Loucy (cell line): ENCODE results near the gene PRR5L.

Experiments
- H2AFZ ChIP-seq: fragments of 200-600 bp; sonication (generic); 2 replicates; pipeline ENCODE4 v1.6.0; 2016; ENCODE audit warnings: antibody characterized with exemption, mild to moderate bottlenecking, low read length, moderate library complexity
- H3F3A ChIP-seq: fragments of 200-600 bp; 2 replicates; pipeline ENCODE4 v1.6.0; 2016; ENCODE audit warnings: antibody characterized with exemption, low read depth, mild to moderate bottlenecking
- H3K27me3 ChIP-seq: fragments of 200-600 bp; sonication (generic); 2 replicates; pipeline ENCODE4 v1.6.1; 2014; ENCODE audit warnings: low read length, mild to moderate bottlenecking; ENCODE audit not compliant: insufficient read depth, poor library complexity, severe bottlenecking
- H3K36me3 ChIP-seq: fragments of 200-600 bp; sonication (generic); 2 replicates; pipeline ENCODE4 v1.6.1; 2016; ENCODE audit warnings: low read length; ENCODE audit not compliant: insufficient read depth
- H3K4me1 ChIP-seq: fragments of 200-600 bp; sonication (generic); 2 replicates; pipeline ENCODE4 v1.5.1; 2014; ENCODE audit warnings: low read length, mild to moderate bottlenecking; ENCODE audit not compliant: insufficient read depth, poor library complexity, severe bottlenecking
- H3K4me2 ChIP-seq: fragments of 200-600 bp; sonication (generic); 2 replicates; pipeline ENCODE4 v1.6.0; 2014; ENCODE audit warnings: antibody characterized with exemption, low read length, low read depth, mild to moderate bottlenecking; ENCODE audit not compliant: poor library complexity, severe bottlenecking
- H3K4me3 ChIP-seq: fragments of 200-600 bp; sonication (generic); 2 replicates; pipeline ENCODE4 v1.5.1; 2014; ENCODE audit warnings: low read length, mild to moderate bottlenecking, mixed read lengths; ENCODE audit not compliant: poor library complexity, severe bottlenecking
- H3K79me2 ChIP-seq: fragments of 200-600 bp; sonication (generic); 2 replicates; pipeline ENCODE4 v1.6.1; 2014; ENCODE audit warnings: low read length; ENCODE audit not compliant: insufficient read depth
- H3K9ac ChIP-seq: fragments of 200-600 bp; sonication (generic); 2 replicates; pipeline ENCODE4 v1.6.0; 2014; ENCODE audit warnings: mild to moderate bottlenecking, low read depth, low read length, moderate library complexity; ENCODE audit not compliant: poor library complexity, severe bottlenecking
- H3K9me2 ChIP-seq: fragments of 200-600 bp; sonication (generic); replicated peaks from 2 replicates; pipeline ENCODE4 v1.6.1; 2016; ENCODE audit warnings: low read depth, low read length, mixed read lengths
- H3K9me3 ChIP-seq: fragments of 200-600 bp; sonication (generic); 2 replicates; pipeline ENCODE4 v1.6.1; 2014; ENCODE audit warnings: mild to moderate bottlenecking, antibody characterized with exemption, low read length, low read depth; ENCODE audit not compliant: insufficient read depth
- H4K20me1 ChIP-seq: fragments of 200-600 bp; sonication (generic); 2 replicates; pipeline ENCODE4 v1.6.0; 2014; ENCODE audit warnings: antibody characterized with exemption, low read length, mild to moderate bottlenecking; ENCODE audit not compliant: insufficient read depth, poor library complexity, severe bottlenecking
- EZH2phosphoT487 ChIP-seq: fragments of 200-600 bp; IDR thresholded peaks from 2 replicates; pipeline ENCODE4 v1.6.1; 2018; ENCODE audit warnings: antibody characterized with exemption, mild to moderate bottlenecking, moderate library complexity, borderline replicate concordance
- TF ChIP-seq, protein P1 (sequence below): fragments of 200-600 bp; sonication (generic); conservative IDR thresholded peaks from 2 replicates; pipeline ENCODE4 v1.5.1; 2014; ENCODE audit warnings: mild to moderate bottlenecking, antibody characterized with exemption, low read length

PRR5L gene

DNA sequence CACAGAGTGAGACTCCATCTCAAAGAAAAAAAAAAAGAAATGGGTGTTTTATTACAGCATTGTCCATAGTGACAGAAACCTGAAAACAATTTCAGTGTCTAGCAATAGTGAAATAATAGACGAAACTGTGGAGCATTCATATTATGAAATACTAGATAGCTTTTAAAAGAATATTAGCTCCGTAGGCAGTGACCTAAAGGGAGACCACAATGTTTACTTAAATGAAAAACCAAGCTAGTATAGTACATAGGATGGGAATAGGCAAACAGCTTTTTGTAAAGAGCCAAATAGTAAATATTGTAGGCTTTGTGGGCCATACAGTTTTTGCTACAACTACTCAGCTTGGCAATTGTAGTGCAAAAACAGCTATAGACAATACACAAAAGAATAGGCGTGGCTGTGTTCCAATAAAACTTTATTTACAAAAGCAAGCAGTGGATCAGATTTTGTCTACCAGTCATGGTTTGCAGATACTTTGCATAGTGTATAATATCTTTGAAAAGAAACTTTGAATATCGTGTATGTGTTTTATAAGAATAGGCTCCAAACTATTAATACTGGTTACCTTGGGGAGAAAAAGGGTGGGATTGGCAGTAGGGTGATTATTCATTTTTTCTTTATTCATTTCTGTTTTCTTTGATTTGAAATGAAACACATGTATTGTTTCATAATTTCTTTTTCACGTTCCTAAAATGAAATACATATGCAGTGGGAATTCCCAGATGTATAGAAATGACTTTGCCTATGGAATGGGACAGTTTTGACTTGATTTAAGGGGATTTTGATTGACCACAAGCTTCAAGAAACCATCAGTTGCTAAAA, 50.7 kb downstream of the PRR5L start:
- H3K9me3 ChIP-seq, result no peaks in the 10 kb centered on the region
- H3K9ac ChIP-seq, result no peak overlapping the region
- H3K9me2 ChIP-seq, result no peaks in the 10 kb centered on the region
- no peak overlapping the region for H3K4me2 ChIP-seq
- H3K36me3 ChIP-seq, result no peaks in the 10 kb centered on the region
- H3F3A ChIP-seq, result no peaks in the 10 kb centered on the region
- H3K4me3 ChIP-seq, result no peak overlapping the region
- no peaks in the 10 kb centered on the region for H4K20me1 ChIP-seq
- H3K79me2 ChIP-seq, result no peaks in the 10 kb centered on the region
- H2AFZ ChIP-seq, result no peak overlapping the region
- no peak for TF ChIP-seq EZH2phosphoT487
- TF ChIP-seq, protein P1, sequence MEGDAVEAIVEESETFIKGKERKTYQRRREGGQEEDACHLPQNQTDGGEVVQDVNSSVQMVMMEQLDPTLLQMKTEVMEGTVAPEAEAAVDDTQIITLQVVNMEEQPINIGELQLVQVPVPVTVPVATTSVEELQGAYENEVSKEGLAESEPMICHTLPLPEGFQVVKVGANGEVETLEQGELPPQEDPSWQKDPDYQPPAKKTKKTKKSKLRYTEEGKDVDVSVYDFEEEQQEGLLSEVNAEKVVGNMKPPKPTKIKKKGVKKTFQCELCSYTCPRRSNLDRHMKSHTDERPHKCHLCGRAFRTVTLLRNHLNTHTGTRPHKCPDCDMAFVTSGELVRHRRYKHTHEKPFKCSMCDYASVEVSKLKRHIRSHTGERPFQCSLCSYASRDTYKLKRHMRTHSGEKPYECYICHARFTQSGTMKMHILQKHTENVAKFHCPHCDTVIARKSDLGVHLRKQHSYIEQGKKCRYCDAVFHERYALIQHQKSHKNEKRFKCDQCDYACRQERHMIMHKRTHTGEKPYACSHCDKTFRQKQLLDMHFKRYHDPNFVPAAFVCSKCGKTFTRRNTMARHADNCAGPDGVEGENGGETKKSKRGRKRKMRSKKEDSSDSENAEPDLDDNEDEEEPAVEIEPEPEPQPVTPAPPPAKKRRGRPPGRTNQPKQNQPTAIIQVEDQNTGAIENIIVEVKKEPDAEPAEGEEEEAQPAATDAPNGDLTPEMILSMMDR, result no peak
- H3K27me3 ChIP-seq, result no peaks in the 10 kb centered on the region
- no peaks in the 10 kb centered on the region for H3K4me1 ChIP-seq

DNA sequence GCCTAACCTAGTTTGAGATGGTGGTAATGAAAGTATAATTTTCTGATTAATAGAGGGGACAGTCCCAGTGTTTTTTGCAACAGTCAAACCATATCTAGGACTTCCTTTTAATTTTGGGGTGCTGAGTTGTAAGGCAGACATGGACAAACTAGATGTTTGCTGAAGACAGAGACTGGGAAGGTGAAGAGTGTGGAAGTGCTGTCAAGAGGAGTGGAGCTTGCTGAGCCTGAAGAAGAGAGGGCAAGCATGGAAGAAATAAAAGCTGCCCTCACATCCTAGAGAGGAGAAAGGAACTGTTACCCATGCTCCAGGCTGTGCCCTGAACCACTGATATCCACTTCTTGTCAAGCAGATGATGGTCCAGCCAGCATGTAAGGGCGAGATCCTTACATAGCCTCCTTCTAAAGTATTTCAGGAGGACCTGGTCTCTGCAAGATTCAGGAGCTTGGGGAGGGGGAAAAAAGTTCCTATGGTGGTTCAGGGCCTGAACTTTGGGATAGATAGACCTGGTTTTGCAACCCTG, 51.4 kb downstream of the PRR5L start:
- no peak overlapping the region for H3K4me2 ChIP-seq
- H3K27me3 ChIP-seq, result no peaks in the 10 kb centered on the region
- no peaks in the 10 kb centered on the region for H4K20me1 ChIP-seq
- no peak overlapping the region for H2AFZ ChIP-seq
- TF ChIP-seq EZH2phosphoT487, result no peak
- TF ChIP-seq, protein P1, result no peak
- peaks cover under 1% of the 10 kb centered on the region for H3K4me1 ChIP-seq
- H3K79me2 ChIP-seq, result no peaks in the 10 kb centered on the region
- no peaks in the 10 kb centered on the region for H3F3A ChIP-seq
- H3K9me3 ChIP-seq, result no peaks in the 10 kb centered on the region
- no peak overlapping the region for H3K4me3 ChIP-seq
- H3K36me3 ChIP-seq, result no peaks in the 10 kb centered on the region
- no peak overlapping the region for H3K9ac ChIP-seq
- no peaks in the 10 kb centered on the region for H3K9me2 ChIP-seq

DNA sequence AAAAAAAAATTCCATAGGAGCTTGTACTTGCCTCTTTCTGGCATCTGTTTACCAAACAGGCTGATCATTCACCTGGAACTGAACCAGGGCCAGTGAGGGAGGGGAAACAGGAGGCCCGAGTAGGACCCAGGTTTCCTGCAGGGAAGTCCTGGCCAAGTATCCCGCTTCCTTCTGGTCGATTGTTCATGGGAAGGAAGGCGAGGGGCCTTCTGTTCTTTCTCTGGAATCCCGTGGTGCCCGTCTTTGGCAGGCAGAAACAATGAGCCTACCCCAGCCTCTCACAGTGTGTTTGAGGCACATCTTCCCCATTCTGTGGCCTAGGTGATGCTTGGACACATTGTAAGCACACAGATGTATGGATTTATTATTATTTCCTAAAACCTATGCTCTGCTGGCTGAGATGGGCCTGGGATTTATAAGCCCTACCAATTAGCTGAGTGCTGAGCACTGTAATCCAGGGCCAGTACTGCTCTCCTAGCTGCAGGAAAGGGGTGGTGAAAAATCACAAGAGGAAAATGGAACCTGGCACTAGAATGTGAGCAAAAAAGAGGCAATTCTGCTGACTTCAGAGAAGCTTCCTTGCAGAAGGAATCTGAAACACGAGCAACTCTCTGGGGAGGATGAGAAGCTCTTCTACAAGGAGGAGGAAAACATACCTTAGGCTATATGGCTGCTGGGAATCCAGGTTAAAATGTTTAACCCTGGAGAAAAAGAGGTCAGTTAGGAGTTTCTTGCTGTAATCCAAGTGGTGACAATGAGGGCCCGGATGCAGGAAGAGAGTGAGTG, 53.5 kb downstream of the PRR5L start:
- H3F3A ChIP-seq, result no peaks in the 10 kb centered on the region
- no peaks in the 10 kb centered on the region for H3K27me3 ChIP-seq
- no peaks in the 10 kb centered on the region for H3K9me2 ChIP-seq
- no peak overlapping the region for H3K9ac ChIP-seq
- H4K20me1 ChIP-seq, result no peaks in the 10 kb centered on the region
- H3K9me3 ChIP-seq, result no peaks in the 10 kb centered on the region
- H3K36me3 ChIP-seq, result no peaks in the 10 kb centered on the region
- TF ChIP-seq EZH2phosphoT487, result no peak
- TF ChIP-seq, protein P1, result no peak
- no peak overlapping the region for H3K4me3 ChIP-seq
- H3K4me2 ChIP-seq, result no peak overlapping the region
- H3K4me1 ChIP-seq, result peaks cover 21% of the 10 kb centered on the region
- H2AFZ ChIP-seq, result no peak overlapping the region
- no peaks in the 10 kb centered on the region for H3K79me2 ChIP-seq
